Ovary (tissue), 9 donors: ENCODE measurements around the gene PTDSS2. TPM values are rescaled to one million over a fixed set of nuclear protein-coding genes. Genes with fewer than 3 reads are reported as not detected.

Source experiments
- DNase-seq, 5 donors: peaks; one replicate each; pipeline ENCODE4 v3.0.0-alpha.2; 2019 to 2020
- H3K27ac ChIP-seq, 2 donors: fragments of 200-600 bp; one replicate each; pipeline versions ENCODE4 v1.5.1 to v1.8.0; 2019 to 2022
- H3K27me3 ChIP-seq: fragments of 200-600 bp; one replicate; pipeline ENCODE4 v1.8.0; 2022
- H3K36me3 ChIP-seq: fragments of 200-600 bp; sonication (generic); one replicate; pipeline ENCODE4 v1.5.1; 2019
- H3K4me1 ChIP-seq: one replicate; pipeline ENCODE4 v1.8.1; 2013; ENCODE audit warnings: mild to moderate bottlenecking, moderate library complexity; ENCODE audit not compliant: insufficient read depth
- H3K4me3 ChIP-seq: fragments of 200-600 bp; sonication (generic); one replicate; pipeline ENCODE4 v1.5.1; 2017
- H3K9me3 ChIP-seq, 2 donors: fragments of 200-600 bp in 1 of 2; sonication (generic) in 1 of 2; one replicate each; pipeline versions ENCODE4 v1.5.1 to v1.8.1; 2013 to 2019; ENCODE audit warnings: mild to moderate bottlenecking in 1 of 2, moderate library complexity in 1 of 2
- CTCF ChIP-seq, 3 donors: fragments of 450-650 bp in 2 of 3; fragments of 200-600 bp in 1 of 3; IDR thresholded peaks; one replicate each; pipeline versions ENCODE4 v1.5.1 to v1.8.0; 2016 to 2022; ENCODE audit warnings: antibody characterized with exemption in 3 of 3, mild to moderate bottlenecking in 1 of 3
- EP300 ChIP-seq: sonication (generic); formaldehyde crosslinking; IDR thresholded peaks from one replicate; pipeline ENCODE4 v1.6.1; 2017; ENCODE audit warnings: antibody characterized with exemption
- POLR2A ChIP-seq: fragments of 450-650 bp; IDR thresholded peaks from one replicate; pipeline ENCODE4 v1.6.1; 2017; ENCODE audit warnings: antibody characterized with exemption, mild to moderate bottlenecking, moderate library complexity
- WGBS, 3 donors: extraction: QIAGEN DNeasy Blood & Tissue Kit in 1 of 3; methylation state at CpG; one replicate each; pipeline versions ENCODE4 v1.1.5 to v1.1.7; 2013 to 2017; 5-methylcytosine and 5-hydroxymethylcytosine counted together
- intact Hi-C, 4 donors: fragments of 100-400 bp; cut with DNase I; formaldehyde crosslinking; loops; one replicate each; pipeline versions ENCODE4 v1.11.0 to v1.15.1; 2022 to 2023
- polyA plus RNA-seq, 2 donors: library from polyadenylated mRNA; stranded (reverse); fragments of 200-250 nt in 1 of 2; fragments of 350-450 nt in 1 of 2; fragmentation: Illumina TruSeq in 1 of 2; extraction: RNeasy Lipid Tissue Mini Kit (QIAGEN cat#74804) in 1 of 2; gene quantifications; one replicate each; pipeline ENCODE4 v1.2.3, GENCODE V29; 2013 to 2014
- total RNA-seq, 7 donors: library from RNA; depleted of rRNA in 2 of 7; stranded (reverse); fragments of >200 nt in 2 of 7; fragmentation: NEBNext Ultra II Directional in 3 of 7; extraction: Animal tissue kit (Norgen Biotek cat#: 25700) in 3 of 7; gene quantifications; one replicate each; pipeline versions ENCODE4 v1.1.0 to v1.2.4, GENCODE V29; 2016 to 2023
- donor health status: DM: no; HTN: no; CAD: no; lungs with moderate emphysema.
- donor health status: DM: no; HTN: no; CAD: no.
- donor health status: Bipolar disorder and iron deficiency.
- donor health status: DM: yes; HTN: yes; CAD: no.
- donor health status: DM: no; HTN: no; CAD: no.
- donor health status: DM: yes; HTN: yes; CAD: no.

The PTDSS2 gene
- total and polyA plus RNA-seq, 9 donors = 17.1 to 56.5 (median 38.8) TPM

- H3K27ac ChIP-seq = no peak overlapping the region
Observed at GRCh38 chr11:504994-505344, 54.9 kb downstream of the PTDSS2 start.

GRCh38 chr11:506238-506994 is 56.3 kb downstream of the PTDSS2 start:
- peak in 2 of 3 donors; percentile 37 to 38 for TF ChIP-seq CTCF (IDR thresholded peaks at IDR 0.05)
- peak; percentile 13 for TF ChIP-seq EP300
- peak; percentile 68 for TF ChIP-seq POLR2A
- 0 to 1% (median 0%) methylated on average over 64 to 71 of the region's 71 CpGs for WGBS, 3 donors
- intact Hi-C loops = loop anchor here in 1 of 4 donors (10.0 kb wide), 1 partner anchor 52 kb away; the partner anchor contains the start of gene PTDSS2
- Histone ChIP-seq H3K9me3 (no peaks in the 10 kb centered on the region), H3K36me3 (no peaks in the 10 kb centered on the region), H3K4me3 (peak overlapping the region; percentile 94), H3K4me1 (peaks cover 14% of the 10 kb centered on the region), H3K27ac (peak overlapping the region; percentile 77 to 98), H3K27me3 (no peaks in the 10 kb centered on the region)
- peak; percentile 98 to 99 (median 99) for DNase-seq

More at GRCh38 chr11:504994-505344, 54.9 kb downstream of the PTDSS2 start:
- no peaks in the 10 kb centered on the region for H3K27me3 ChIP-seq
- TF ChIP-seq POLR2A (no peak), EP300 (no peak), CTCF (IDR thresholded peaks at IDR 0.05) (no peak)
- H3K9me3 ChIP-seq = no peaks in the 10 kb centered on the region
- intact Hi-C loops = loop anchor here in 1 of 4 donors (10.0 kb wide), 1 partner anchor 50 kb away; the partner anchor contains the start of gene PTDSS2
- DNase-seq = no peak
- H3K4me3 ChIP-seq = peak overlapping the region; percentile 25
- 45 to 54% (median 49%) methylated on average over 7 of the region's 7 CpGs for WGBS, 3 donors
- H3K36me3 ChIP-seq = no peaks in the 10 kb centered on the region
- H3K4me1 ChIP-seq = peaks cover 14% of the 10 kb centered on the region

- DNase-seq = peak; percentile 99 to 100 (median 99)
- intact Hi-C loops = loop anchor here in 1 of 4 donors (10.0 kb wide), 1 partner anchor 52 kb away; the partner anchor contains the start of gene PTDSS2
- 0 to 1% (median 0%) methylated on average over 54 to 93 of the region's 93 CpGs for WGBS, 3 donors
- Histone ChIP-seq H3K27me3 (no peaks in the 10 kb centered on the region), H3K36me3 (no peaks in the 10 kb centered on the region), H3K27ac (peak within 1 kb of the TSS; percentile 77 to 98), H3K4me1 (peaks cover 14% of the 10 kb centered on the region), H3K9me3 (no peaks in the 10 kb centered on the region), H3K4me3 (peak within 1 kb of the TSS; percentile 94)
- peak; percentile 77 for TF ChIP-seq POLR2A
- no peak for TF ChIP-seq EP300
- no peak for TF ChIP-seq CTCF (IDR thresholded peaks at IDR 0.05)
Observed at GRCh38 chr11:506995-507726, 57.1 kb downstream of the PTDSS2 start, which contains the start of gene RNH1. Gene RNH1 (minus strand): TSS chr11:507242. CDS start chr11:502162, 5,080 bp downstream.

- H3K27me3 ChIP-seq = no peaks in the 10 kb centered on the region
- peaks cover 14% of the 10 kb centered on the region for H3K4me1 ChIP-seq
- intact Hi-C loops = loop anchor here in 1 of 4 donors (10.0 kb wide), 1 partner anchor 53 kb away; the partner anchor contains the start of gene PTDSS2
- no peaks in the 10 kb centered on the region for H3K36me3 ChIP-seq
- H3K4me3 ChIP-seq = peak overlapping the region; percentile 94
- H3K27ac ChIP-seq = peak overlapping the region; percentile 7 to 98
- TF ChIP-seq CTCF (IDR thresholded peaks at IDR 0.05) (no peak), POLR2A (no peak), EP300 (no peak)
- H3K9me3 ChIP-seq = no peaks in the 10 kb centered on the region
- DNase-seq = peak in 4 of 5 donors; percentile 31 to 59 (median 52)
- WGBS, 3 donors = 27 to 30% (median 29%) methylated on average over 44 to 45 of the region's 45 CpGs
Observed at GRCh38 chr11:507727-508515, 57.8 kb downstream of the PTDSS2 start.
